Lung (tissue), 12 donors: ENCODE measurements around the gene FHIP1B. TPM values are rescaled to one million over a fixed set of nuclear protein-coding genes. Genes with fewer than 3 reads are reported as not detected.
A peak's percentile ranks its signal among the peaks of the same experiment; 100 is the strongest.

Experiments used
- ATAC-seq: fragments of 200-7000 bp; cut with Tn5 transposase; one replicate; pipeline ENCODE4 v1.9.1; 2020; ENCODE audit warnings: moderate number of reproducible peaks; ENCODE audit not compliant: insufficient read depth, low FRiP score
- DNase-seq, 3 donors: peaks; one replicate each; pipeline ENCODE4 v3.0.0-alpha.2; 2013 to 2017
- H3K27ac ChIP-seq, 2 donors: one replicate each; pipeline ENCODE4 v1.5.1; 2013; ENCODE audit warnings: mild to moderate bottlenecking in 2 of 2, moderate library complexity in 2 of 2, control low read depth in 1 of 2, inconsistent platforms in 1 of 2, low read depth in 1 of 2, low read length in 1 of 2
- H3K27me3 ChIP-seq, 3 donors: one replicate each; pipeline ENCODE4 v1.5.1; 2013; ENCODE audit warnings: low read length in 2 of 3; ENCODE audit not compliant: control insufficient read depth in 3 of 3, insufficient read depth in 3 of 3
- H3K36me3 ChIP-seq, 4 donors: one replicate each; pipeline ENCODE4 v1.5.1; 2013; ENCODE audit warnings: low read length in 4 of 4, mild to moderate bottlenecking in 1 of 4, moderate library complexity in 1 of 4; ENCODE audit not compliant: control insufficient read depth in 4 of 4, insufficient read depth in 4 of 4
- H3K4me1 ChIP-seq, 5 donors: one replicate each; pipeline ENCODE4 v1.5.1; 2013; ENCODE audit warnings: low read length in 5 of 5, mild to moderate bottlenecking in 2 of 5, moderate library complexity in 1 of 5; ENCODE audit not compliant: control insufficient read depth in 5 of 5, insufficient read depth in 5 of 5
- H3K4me3 ChIP-seq: one replicate; pipeline ENCODE4 v1.5.1; 2013; ENCODE audit warnings: mild to moderate bottlenecking, control low read depth, moderate library complexity
- H3K9ac ChIP-seq, 2 donors: one replicate each; pipeline ENCODE4 v1.5.1; 2013; ENCODE audit warnings: low read length in 2 of 2, control low read depth in 1 of 2; ENCODE audit not compliant: insufficient read depth in 1 of 2
- H3K9me3 ChIP-seq, 4 donors: one replicate each; pipeline ENCODE4 v1.5.1; 2013; ENCODE audit warnings: low read length in 3 of 4, mild to moderate bottlenecking in 1 of 4, moderate library complexity in 1 of 4; ENCODE audit not compliant: control insufficient read depth in 4 of 4, insufficient read depth in 3 of 4
- CTCF ChIP-seq: IDR thresholded peaks from 2 replicates; pipeline ENCODE4 v1.5.1; 2012; ENCODE audit warnings: mild to moderate bottlenecking; ENCODE audit errors: control extremely low read depth, extremely low read depth
- WGBS, 2 donors: extraction: QIAGEN DNeasy Blood & Tissue Kit; methylation state at CpG; one replicate each; pipeline ENCODE4 v1.1.7; 2013; 5-methylcytosine and 5-hydroxymethylcytosine counted together
- polyA plus RNA-seq, 2 donors: library from polyadenylated mRNA; stranded (reverse); fragments of 200-250 nt; gene quantifications; one replicate each; pipeline ENCODE4 v1.2.1, GENCODE V29; 2013
- total RNA-seq, 2 donors: library from RNA; depleted of rRNA in 1 of 2; stranded (reverse); fragments of >200 nt in 1 of 2; gene quantifications; one replicate each; pipeline ENCODE4 v1.2.1, GENCODE V29; 2014 to 2021
- donor health status: control.
- donor health status: control.
- donor health status: Bipolar disorder and iron deficiency.
- donor health status: healthy.
- donor health status: DM: yes; HTN: yes; CAD: no.

The FHIP1B gene
- total and polyA plus RNA-seq, 4 donors, result 40.9 to 43.4 (median 41.8) TPM

- DNase-seq (peak in 2 of 3 donors; percentile 10 to 46), ATAC-seq (peak; percentile 19)
- Histone ChIP-seq H3K27ac (peak overlapping the region in 1 of 2 donors; percentile 78), H3K27me3 (no peaks in the 10 kb centered on the region), H3K9me3 (no peaks in the 10 kb centered on the region), H3K4me1 (no peaks in the 10 kb centered on the region), H3K36me3 (peaks cover 0 to 5% (median 1%) of the 10 kb centered on the region in 4 donors), H3K4me3 (no peak overlapping the region), H3K9ac (no peak overlapping the region)
- WGBS, 2 donors, result 30 to 57% methylated on average over 4 of the region's 4 CpGs
- no peak for TF ChIP-seq CTCF
Measured at GRCh38 chr11:6200975-6201374, 33.5 kb downstream of the FHIP1B start.

GRCh38 chr11:6199174-6199810 is 35.1 kb downstream of the FHIP1B start, which contains the start of gene OR52W1:
Gene OR52W1, plus strand, starts transcription at chr11:6199224. Its CDS starts 0 bp downstream, at chr11:6199224.
- TF ChIP-seq CTCF, result no peak
- Histone ChIP-seq H3K9me3 (no peaks in the 10 kb centered on the region), H3K9ac (no peak within 1 kb of the TSS), H3K4me3 (no peak within 1 kb of the TSS), H3K27ac (no peak within 1 kb of the TSS), H3K27me3 (no peaks in the 10 kb centered on the region), H3K4me1 (no peaks in the 10 kb centered on the region), H3K36me3 (no peaks in the 10 kb centered on the region)
- 97 to 100% methylated on average over 5 of the region's 5 CpGs for WGBS, 2 donors
- DNase-seq (no peak), ATAC-seq (no peak)

- DNase-seq (no peak), ATAC-seq (no peak)
- WGBS, 2 donors, result 89 to 92% methylated on average over 4 of the region's 4 CpGs
- H3K9ac ChIP-seq, result no peak overlapping the region
- H3K27ac ChIP-seq, result no peak overlapping the region
- H3K9me3 ChIP-seq, result no peaks in the 10 kb centered on the region
- no peaks in the 10 kb centered on the region for H3K36me3 ChIP-seq
- no peak overlapping the region for H3K4me3 ChIP-seq
- H3K4me1 ChIP-seq, result no peaks in the 10 kb centered on the region
- TF ChIP-seq CTCF, result no peak
- H3K27me3 ChIP-seq, result no peaks in the 10 kb centered on the region
Measured at GRCh38 chr11:6197466-6198200, 36.8 kb downstream of the FHIP1B start.
